ENCODE measurements around the gene DOCK3.
"Not testable (repeated sequence)": the region's sequence is repeated elsewhere in the genome, so short reads cannot be mapped to it uniquely, and the experiment has no call there.

Gene DOCK3

DNA sequence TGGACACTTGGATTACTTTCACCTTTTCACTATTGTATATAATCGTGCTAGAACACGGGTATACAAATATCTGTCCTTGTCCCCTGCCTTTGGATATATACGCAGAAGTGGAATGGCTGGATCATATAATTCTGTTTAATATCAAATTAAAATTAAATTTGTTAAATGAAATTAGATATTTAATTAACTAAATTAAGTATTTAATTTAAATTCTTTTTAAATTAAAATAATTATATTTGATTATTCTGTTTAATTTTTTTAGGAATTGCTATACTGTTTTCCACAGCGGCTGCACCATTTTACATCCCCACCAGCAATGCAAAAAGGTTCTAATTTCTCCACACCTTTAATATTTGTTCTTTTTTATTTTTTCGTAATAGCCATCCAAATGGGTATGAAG lies 84.3 kb downstream of the DOCK3 start:
- TF ChIP-seq, protein P1, sequence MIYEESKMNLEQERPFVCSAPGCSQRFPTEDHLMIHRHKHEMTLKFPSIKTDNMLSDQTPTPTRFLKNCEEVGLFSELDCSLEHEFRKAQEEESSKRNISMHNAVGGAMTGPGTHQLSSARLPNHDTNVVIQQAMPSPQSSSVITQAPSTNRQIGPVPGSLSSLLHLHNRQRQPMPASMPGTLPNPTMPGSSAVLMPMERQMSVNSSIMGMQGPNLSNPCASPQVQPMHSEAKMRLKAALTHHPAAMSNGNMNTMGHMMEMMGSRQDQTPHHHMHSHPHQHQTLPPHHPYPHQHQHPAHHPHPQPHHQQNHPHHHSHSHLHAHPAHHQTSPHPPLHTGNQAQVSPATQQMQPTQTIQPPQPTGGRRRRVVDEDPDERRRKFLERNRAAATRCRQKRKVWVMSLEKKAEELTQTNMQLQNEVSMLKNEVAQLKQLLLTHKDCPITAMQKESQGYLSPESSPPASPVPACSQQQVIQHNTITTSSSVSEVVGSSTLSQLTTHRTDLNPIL (CRISPR knock-in tag; IDR thresholded peaks at IDR 0.05; ENCODE audit: low read depth), result no peak
- TF ChIP-seq ZNF70 (CRISPR knock-in tag; IDR thresholded peaks at IDR 0.05), result no peak
- TF ChIP-seq, protein P2, sequence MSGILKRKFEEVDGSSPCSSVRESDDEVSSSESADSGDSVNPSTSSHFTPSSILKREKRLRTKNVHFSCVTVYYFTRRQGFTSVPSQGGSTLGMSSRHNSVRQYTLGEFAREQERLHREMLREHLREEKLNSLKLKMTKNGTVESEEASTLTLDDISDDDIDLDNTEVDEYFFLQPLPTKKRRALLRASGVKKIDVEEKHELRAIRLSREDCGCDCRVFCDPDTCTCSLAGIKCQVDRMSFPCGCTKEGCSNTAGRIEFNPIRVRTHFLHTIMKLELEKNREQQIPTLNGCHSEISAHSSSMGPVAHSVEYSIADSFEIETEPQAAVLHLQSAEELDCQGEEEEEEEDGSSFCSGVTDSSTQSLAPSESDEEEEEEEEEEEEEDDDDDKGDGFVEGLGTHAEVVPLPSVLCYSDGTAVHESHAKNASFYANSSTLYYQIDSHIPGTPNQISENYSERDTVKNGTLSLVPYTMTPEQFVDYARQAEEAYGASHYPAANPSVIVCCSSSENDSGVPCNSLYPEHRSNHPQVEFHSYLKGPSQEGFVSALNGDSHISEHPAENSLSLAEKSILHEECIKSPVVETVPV (CRISPR knock-in tag; IDR thresholded peaks at IDR 0.05), result no peak
- no peak for TF ChIP-seq ZNF565 (CRISPR knock-in tag; conservative IDR thresholded peaks at IDR 0.05; ENCODE audit: low read depth)
- no peak for TF ChIP-seq ARNTL (CRISPR knock-in tag; IDR thresholded peaks at IDR 0.05; ENCODE audit: borderline replicate concordance, low read depth)
- TF ChIP-seq, protein P3, sequence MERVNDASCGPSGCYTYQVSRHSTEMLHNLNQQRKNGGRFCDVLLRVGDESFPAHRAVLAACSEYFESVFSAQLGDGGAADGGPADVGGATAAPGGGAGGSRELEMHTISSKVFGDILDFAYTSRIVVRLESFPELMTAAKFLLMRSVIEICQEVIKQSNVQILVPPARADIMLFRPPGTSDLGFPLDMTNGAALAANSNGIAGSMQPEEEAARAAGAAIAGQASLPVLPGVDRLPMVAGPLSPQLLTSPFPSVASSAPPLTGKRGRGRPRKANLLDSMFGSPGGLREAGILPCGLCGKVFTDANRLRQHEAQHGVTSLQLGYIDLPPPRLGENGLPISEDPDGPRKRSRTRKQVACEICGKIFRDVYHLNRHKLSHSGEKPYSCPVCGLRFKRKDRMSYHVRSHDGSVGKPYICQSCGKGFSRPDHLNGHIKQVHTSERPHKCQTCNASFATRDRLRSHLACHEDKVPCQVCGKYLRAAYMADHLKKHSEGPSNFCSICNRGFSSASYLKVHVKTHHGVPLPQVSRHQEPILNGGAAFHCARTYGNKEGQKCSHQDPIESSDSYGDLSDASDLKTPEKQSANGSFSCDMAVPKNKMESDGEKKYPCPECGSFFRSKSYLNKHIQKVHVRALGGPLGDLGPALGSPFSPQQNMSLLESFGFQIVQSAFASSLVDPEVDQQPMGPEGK (CRISPR knock-in tag; IDR thresholded peaks at IDR 0.05; ENCODE audit: borderline replicate concordance), result no peak
- TF ChIP-seq ZNF8 (CRISPR knock-in tag; IDR thresholded peaks at IDR 0.05), result no peak
- TF ChIP-seq BACH2 (CRISPR knock-in tag; IDR thresholded peaks at IDR 0.05; ENCODE audit: borderline replicate concordance), result no peak
- no peak for TF ChIP-seq SNAI2 (CRISPR knock-in tag; IDR thresholded peaks at IDR 0.05)
- TF ChIP-seq ESRRG (CRISPR knock-in tag; IDR thresholded peaks at IDR 0.05), result no peak
- no peak for TF ChIP-seq CSDC2 (CRISPR knock-in tag; IDR thresholded peaks at IDR 0.05)
- no peak for ATAC-seq

DNA sequence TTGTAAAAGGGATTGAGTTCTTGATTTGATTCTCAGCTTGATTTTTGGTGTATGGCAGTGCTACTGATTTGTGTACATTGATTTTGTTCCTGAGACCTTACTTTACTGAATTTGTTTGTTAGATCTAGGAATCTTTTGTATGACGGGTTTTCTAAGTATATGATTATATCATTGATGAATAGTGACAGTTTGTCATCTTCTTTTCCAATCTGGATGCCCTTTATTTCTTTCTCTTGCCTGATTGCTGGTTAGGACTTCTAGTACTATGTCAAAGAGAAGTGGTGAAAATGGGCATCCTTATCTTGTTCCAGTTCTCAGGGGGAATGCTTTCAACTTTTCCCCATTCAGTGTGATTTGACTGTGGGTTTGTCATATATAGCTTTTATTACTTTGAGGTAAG lies 103.0 kb downstream of the DOCK3 start:
- TF ChIP-seq, protein P3 (CRISPR knock-in tag; IDR thresholded peaks at IDR 0.05; ENCODE audit: borderline replicate concordance), result no peak
- TF ChIP-seq ARNTL (CRISPR knock-in tag; IDR thresholded peaks at IDR 0.05; ENCODE audit: borderline replicate concordance, low read depth) (no peak), TOX (CRISPR knock-in tag; IDR thresholded peaks at IDR 0.05; ENCODE audit: borderline replicate concordance) (no peak), ZFP3 (CRISPR knock-in tag; IDR thresholded peaks at IDR 0.05) (no peak), ZNF8 (CRISPR knock-in tag; IDR thresholded peaks at IDR 0.05) (no peak), ZNF70 (CRISPR knock-in tag; IDR thresholded peaks at IDR 0.05) (no peak), CSDC2 (CRISPR knock-in tag; IDR thresholded peaks at IDR 0.05) (no peak), ZC3H10 (CRISPR knock-in tag; IDR thresholded peaks at IDR 0.05) (no peak), GLIS3 (CRISPR knock-in tag; IDR thresholded peaks at IDR 0.05) (no peak)
- TF ChIP-seq, protein P2 (CRISPR knock-in tag; IDR thresholded peaks at IDR 0.05), result no peak
- ATAC-seq, result no peak

DNA sequence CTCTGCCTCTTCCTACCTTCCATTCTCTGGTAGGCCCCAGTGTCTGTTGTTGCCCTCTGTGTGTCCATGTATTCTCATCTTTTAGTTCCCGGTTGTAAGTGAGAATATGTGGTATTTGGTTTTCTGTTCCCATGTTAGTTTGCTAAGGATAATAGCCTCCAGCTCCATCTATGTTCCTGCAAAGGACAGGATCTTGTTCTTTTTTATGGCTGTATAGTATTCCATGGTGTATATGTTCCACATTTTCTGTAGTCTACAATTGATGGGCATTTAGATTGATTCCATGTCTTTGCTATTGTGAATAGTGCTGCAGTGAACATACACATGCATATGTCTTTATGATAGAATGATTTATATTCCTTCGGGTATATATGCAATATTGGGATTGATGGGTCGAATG lies 107.0 kb downstream of the DOCK3 start:
- not testable (repeated sequence) for ATAC-seq

DNA sequence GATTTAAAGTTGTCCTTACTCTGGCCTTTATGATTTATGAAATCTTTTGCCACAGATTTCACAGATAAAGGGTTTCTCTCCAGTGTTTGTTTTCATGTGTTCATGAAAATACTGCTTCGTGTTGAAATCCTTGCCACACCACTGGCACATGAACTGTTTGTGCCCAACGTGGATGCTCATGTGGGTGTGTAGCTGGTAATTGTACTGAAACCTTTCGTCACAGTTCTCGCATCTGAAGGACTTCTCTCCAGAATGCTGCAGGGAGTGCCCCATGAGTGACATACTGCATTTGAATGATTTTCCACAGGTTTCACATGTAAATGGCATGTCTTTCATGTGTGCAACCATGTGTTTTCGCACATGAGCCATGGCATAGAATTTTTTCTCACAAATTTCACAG lies 111.9 kb downstream of the DOCK3 start:
- ATAC-seq, result no peak
- TF ChIP-seq ZNF8 (CRISPR knock-in tag; IDR thresholded peaks at IDR 0.05) (no peak), ZNF70 (CRISPR knock-in tag; IDR thresholded peaks at IDR 0.05) (no peak), OSR1 (CRISPR knock-in tag; IDR thresholded peaks at IDR 0.05) (no peak), TOX (CRISPR knock-in tag; IDR thresholded peaks at IDR 0.05; ENCODE audit: borderline replicate concordance) (no peak), RARB (CRISPR knock-in tag; IDR thresholded peaks at IDR 0.05) (no peak), CSDC2 (CRISPR knock-in tag; IDR thresholded peaks at IDR 0.05) (no peak), TCF4 (CRISPR knock-in tag; IDR thresholded peaks at IDR 0.05; ENCODE audit: borderline replicate concordance) (no peak), SNAI2 (CRISPR knock-in tag; IDR thresholded peaks at IDR 0.05) (no peak), ARNTL (CRISPR knock-in tag; IDR thresholded peaks at IDR 0.05; ENCODE audit: borderline replicate concordance, low read depth) (no peak), ISL1 (CRISPR knock-in tag; IDR thresholded peaks at IDR 0.05) (no peak), ESRRG (CRISPR knock-in tag; IDR thresholded peaks at IDR 0.05) (no peak), ZNF565 (CRISPR knock-in tag; conservative IDR thresholded peaks at IDR 0.05; ENCODE audit: low read depth) (no peak), ZC3H10 (CRISPR knock-in tag; IDR thresholded peaks at IDR 0.05) (no peak)
- TF ChIP-seq, protein P3 (CRISPR knock-in tag; IDR thresholded peaks at IDR 0.05; ENCODE audit: borderline replicate concordance), result no peak
- TF ChIP-seq, protein P4, sequence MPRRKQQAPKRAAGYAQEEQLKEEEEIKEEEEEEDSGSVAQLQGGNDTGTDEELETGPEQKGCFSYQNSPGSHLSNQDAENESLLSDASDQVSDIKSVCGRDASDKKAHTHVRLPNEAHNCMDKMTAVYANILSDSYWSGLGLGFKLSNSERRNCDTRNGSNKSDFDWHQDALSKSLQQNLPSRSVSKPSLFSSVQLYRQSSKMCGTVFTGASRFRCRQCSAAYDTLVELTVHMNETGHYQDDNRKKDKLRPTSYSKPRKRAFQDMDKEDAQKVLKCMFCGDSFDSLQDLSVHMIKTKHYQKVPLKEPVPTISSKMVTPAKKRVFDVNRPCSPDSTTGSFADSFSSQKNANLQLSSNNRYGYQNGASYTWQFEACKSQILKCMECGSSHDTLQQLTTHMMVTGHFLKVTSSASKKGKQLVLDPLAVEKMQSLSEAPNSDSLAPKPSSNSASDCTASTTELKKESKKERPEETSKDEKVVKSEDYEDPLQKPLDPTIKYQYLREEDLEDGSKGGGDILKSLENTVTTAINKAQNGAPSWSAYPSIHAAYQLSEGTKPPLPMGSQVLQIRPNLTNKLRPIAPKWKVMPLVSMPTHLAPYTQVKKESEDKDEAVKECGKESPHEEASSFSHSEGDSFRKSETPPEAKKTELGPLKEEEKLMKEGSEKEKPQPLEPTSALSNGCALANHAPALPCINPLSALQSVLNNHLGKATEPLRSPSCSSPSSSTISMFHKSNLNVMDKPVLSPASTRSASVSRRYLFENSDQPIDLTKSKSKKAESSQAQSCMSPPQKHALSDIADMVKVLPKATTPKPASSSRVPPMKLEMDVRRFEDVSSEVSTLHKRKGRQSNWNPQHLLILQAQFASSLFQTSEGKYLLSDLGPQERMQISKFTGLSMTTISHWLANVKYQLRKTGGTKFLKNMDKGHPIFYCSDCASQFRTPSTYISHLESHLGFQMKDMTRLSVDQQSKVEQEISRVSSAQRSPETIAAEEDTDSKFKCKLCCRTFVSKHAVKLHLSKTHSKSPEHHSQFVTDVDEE (CRISPR knock-in tag; IDR thresholded peaks at IDR 0.05), result no peak
- TF ChIP-seq, protein P1 (CRISPR knock-in tag; IDR thresholded peaks at IDR 0.05; ENCODE audit: low read depth), result no peak
